ENCODE data around the gene B4GALT6.

Gene B4GALT6

DNA sequence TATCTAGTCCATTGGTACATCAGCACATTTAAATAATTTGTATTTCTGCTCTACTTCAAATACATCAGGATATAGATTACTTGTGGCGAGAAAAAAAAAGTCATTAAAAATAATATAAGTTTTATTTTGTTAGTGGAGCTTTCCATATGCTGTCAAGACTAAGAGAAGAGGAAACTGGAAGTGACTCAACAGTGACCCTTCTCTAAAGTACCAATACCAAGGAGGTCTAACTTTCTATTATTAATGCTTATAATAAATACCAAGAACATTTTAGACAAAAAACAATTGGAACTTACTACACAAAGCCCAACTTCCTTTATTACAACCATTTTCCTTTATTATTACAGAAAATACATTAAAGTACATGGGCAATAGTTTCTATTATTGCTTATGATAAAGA, 52.9 kb downstream of the B4GALT6 start:
- no peak for DNase-seq (ENCODE audit: low spot score)

DNA sequence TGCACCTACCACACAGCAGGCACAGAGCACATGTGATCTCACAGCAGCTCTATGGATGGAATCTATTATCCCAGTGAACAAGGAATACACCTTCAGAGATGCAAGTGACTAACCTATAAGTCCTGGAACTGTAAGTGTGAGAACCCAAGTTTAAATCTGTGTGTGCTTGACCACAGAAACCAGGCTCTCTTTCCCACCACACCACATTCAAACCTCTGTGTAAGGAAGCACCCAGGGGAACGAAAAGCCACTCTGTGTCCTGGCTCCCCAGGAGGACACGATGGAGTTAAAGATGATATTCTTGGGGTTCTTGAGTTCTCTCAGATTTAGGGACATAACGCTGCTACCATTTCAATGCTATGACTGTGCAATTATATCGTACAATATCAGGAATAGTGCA, 53.8 kb downstream of the B4GALT6 start:
- no peak for DNase-seq (ENCODE audit: low spot score)

GRCh38 chr18:31626409-31626808, 58.0 kb downstream of the B4GALT6 start:
- DNase-seq (ENCODE audit: low spot score) = no peak

- DNase-seq (ENCODE audit: low spot score) = no peak
These were observed 59.3 kb downstream of the B4GALT6 start for GRCh38 chr18:31624892-31625640.

DNA sequence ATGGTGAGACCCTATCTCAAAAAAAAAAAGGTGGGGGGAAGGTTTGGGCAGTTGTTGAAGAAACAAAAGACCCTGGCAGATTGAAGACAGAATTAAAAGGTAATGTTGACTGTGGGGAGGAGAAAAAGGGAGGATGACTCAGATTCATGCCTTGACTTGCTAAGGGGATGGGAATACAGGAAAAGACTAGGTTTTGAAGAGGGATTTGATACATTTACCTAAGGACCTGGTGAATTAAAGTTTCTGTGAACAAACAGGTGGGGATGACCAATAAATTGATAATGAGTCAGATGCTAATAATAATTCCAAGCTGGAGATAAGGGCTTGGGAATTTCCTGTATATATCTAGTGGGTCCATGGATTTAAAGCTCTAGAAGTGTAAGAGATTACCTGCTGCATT, 65.1 kb downstream of the B4GALT6 start:
- no peak for DNase-seq (ENCODE audit: low spot score)

DNA sequence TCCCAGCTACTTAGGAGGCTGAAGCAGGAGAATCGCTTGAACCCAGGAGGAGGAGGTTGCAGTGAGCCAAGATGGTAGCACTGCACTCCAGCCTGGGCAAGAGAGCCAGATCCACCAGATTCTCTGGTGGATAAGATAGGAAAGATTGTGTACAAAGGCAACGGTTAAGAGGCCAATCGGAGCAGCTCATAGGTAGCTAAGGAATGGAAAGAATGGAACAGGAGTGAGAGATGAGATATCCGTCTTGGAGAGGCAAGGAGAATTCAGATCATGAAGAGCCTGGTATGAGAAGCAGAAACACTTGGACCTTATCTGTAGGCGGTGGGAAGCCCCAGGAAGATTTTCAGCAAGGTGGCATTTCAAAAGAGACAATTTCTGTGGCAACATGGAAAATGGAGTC, 65.6 kb downstream of the B4GALT6 start:
- DNase-seq (ENCODE audit: low spot score) = no peak

GRCh38 chr18:31617031-31617717, 67.2 kb downstream of the B4GALT6 start:
- DNase-seq (ENCODE audit: low spot score) = no peak

- no peak for DNase-seq (ENCODE audit: low spot score)
These were observed 67.8 kb downstream of the B4GALT6 start for GRCh38 chr18:31616586-31616985.

GRCh38 chr18:31614044-31614443, 70.3 kb downstream of the B4GALT6 start:
- DNase-seq (ENCODE audit: low spot score) = no peak

DNA sequence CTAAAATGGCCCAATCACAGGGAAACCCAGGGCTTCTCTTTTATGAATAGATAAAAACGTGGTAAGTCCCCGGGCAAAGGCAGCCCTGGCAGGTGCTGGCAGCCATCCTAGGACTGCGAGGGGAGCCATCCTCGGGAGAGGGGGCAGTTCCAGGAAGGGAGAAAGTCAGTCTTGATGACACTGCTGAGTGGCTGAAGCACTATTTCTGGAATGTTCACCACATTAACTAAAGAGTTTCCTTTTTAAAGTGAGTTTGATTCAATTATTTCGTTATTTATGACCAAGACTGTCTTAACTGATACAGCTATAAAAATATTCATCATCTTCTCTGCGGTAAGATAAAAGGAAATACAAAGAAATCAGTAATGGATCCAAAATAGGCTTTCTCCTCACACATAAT, 72.3 kb downstream of the B4GALT6 start:
- no peak for DNase-seq (ENCODE audit: low spot score)

GRCh38 chr18:31611511-31611910, 72.9 kb downstream of the B4GALT6 start:
- no peak for DNase-seq (ENCODE audit: low spot score)

DNA sequence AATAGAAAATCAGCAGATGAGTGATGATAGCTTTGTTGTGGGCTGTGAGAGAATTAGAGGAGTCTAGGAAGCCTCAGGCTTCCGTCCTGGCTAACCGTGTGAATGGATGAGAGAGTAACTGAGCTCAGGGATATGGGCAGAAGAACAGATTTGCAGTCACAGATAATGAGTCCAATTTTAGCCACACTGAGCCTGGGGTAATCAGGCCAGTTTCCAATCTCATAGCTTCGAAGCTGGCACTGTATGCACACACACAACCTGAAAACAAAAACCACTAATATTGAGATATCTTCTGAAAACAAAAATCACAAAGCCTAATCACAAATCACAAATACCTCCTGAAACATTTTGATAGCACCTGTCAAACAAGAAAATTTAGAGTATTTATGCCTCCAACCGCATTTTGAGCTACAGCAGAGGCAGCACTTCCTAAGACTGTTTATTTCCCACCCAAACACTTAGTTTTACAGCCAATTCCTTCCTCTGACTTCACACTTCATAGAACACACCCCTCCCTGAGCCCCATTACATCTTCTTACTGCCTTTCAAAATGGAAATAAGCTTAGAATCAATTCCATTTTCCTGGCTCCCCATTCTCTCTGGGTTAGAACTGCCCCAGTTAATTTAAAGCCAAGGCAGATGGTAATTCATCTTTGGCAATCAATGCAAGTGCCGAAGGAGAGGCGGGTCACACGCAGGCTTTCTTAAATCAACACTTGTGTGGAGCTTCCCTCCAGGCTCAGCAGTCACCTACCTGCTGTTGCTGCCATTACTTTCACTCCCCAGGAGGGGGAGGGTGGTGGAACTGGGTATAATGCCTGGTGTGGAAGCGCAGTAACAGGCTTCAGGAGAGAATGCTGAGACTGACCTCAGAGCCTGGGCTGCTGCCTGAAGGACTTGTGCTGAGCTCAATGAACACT, 73.8 kb downstream of the B4GALT6 start:
- DNase-seq (ENCODE audit: low spot score) = no peak

DNA sequence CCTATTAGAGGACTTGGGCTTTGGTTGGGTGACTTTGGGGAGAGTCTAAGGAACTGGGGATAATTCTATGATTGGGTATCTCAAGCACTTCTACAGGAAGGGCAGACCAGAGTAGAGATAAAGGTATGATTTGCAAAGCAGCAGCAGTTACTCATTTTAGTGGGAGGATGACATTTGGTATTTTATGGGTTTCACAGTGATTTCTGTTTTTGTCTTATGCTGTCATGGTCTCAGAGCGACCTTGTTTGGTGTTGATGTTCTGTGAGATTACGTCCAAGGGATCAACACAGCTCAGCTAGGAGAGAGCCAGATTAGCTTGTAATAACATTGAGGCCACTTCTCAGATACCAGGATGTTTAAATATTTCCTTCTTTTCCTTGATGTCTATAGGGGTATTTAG, 74.5 kb downstream of the B4GALT6 start:
- no peak for DNase-seq (ENCODE audit: low spot score)

DNA sequence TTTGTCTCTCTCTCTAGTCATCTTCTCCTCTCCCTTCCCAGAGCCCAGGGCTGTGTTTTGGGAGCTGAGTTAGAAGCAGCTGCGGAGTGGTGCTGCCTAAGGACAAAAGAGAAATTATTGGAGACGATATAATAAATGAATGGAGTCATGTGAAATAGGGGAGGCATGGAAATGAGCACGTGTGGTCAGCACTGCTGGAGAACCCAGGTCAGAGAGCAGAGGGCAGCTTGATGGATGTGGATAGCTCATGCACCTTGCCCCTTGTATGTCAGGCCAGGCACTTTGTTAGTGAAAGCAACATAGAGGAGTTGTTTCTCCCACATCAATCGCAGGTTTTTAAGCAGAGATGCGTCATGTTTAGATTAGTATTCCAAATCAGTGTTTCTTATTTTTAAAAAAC, 77.0 kb downstream of the B4GALT6 start:
- no peak for DNase-seq (ENCODE audit: low spot score)

- no peak for DNase-seq (ENCODE audit: low spot score)
These were observed 78.1 kb downstream of the B4GALT6 start for GRCh38 chr18:31606265-31606664.

GRCh38 chr18:31603315-31603714, 81.1 kb downstream of the B4GALT6 start:
- no peak for DNase-seq (ENCODE audit: low spot score)

GRCh38 chr18:31598021-31598805, 86.2 kb downstream of the B4GALT6 start:
- no peak for DNase-seq (ENCODE audit: low spot score)

GRCh38 chr18:31596081-31596872, 88.1 kb downstream of the B4GALT6 start:
- DNase-seq (ENCODE audit: low spot score) = no peak

DNA sequence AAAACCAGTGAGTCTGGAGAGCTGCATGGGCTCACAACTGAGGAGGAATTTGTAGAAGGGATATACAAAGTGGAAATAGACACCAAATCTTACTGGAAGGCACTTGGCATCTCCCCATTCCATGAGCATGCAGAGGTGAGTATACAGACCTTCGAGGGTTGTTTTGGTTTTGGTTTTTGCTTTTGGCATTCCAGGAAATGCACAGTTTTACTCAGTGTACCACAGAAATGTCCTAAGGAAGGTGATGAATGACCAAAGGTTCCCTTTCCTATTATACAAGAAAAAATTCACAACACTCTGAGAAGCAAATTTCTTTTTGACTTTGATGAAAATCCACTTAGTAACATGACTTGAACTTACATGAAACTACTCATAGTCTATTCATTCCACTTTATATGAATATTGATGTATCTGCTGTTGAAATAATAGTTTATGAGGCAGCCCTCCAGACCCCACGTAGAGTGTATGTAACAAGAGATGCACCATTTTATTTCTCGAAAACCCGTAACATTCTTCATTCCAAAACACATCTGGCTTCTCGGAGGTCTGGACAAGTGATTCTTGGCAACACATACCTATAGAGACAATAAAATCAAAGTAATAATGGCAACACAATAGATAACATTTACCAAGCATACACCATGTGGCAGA, 89.1 kb downstream of the B4GALT6 start:
- DNase-seq (ENCODE audit: low spot score) = no peak

GRCh38 chr18:31592506-31593157, 91.7 kb downstream of the B4GALT6 start:
- DNase-seq (ENCODE audit: low spot score) = no peak

Data from pons (tissue), 1 donor.